HG03460 (cell line): ENCODE measurements around the gene THAP11.
"Not testable (repeated sequence)": the region's sequence is repeated elsewhere in the genome, so short reads cannot be mapped to it uniquely, and the experiment has no call there.

Source experiments
- ATAC-seq: cut with Tn5 transposase; IDR thresholded peaks from one replicate; pipeline ENCODE4 v1.9.1; 2021; ENCODE audit not compliant: unreplicated experiment

THAP11 gene

DNA sequence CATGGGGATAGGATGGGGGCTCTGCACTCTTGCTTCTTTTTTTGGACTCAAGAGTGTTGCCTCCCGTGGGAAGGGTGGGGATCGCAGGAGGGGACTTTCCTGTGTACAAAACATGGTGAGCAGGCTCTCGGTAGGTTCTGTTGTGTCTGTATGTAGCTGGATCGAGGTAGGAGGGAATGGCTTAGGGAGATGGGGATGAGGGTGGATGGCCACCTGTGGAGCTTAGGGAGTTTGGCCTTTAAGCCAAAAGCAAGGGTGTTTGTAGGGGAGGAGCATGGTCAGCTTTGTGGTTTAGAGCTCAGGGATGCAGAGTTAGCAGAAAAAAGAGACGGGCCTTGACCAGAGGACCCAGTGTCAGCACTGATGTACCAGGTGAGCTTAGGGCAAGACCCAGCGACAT lies 19.8 kb downstream of the THAP11 start:
- ATAC-seq, result no peak

DNA sequence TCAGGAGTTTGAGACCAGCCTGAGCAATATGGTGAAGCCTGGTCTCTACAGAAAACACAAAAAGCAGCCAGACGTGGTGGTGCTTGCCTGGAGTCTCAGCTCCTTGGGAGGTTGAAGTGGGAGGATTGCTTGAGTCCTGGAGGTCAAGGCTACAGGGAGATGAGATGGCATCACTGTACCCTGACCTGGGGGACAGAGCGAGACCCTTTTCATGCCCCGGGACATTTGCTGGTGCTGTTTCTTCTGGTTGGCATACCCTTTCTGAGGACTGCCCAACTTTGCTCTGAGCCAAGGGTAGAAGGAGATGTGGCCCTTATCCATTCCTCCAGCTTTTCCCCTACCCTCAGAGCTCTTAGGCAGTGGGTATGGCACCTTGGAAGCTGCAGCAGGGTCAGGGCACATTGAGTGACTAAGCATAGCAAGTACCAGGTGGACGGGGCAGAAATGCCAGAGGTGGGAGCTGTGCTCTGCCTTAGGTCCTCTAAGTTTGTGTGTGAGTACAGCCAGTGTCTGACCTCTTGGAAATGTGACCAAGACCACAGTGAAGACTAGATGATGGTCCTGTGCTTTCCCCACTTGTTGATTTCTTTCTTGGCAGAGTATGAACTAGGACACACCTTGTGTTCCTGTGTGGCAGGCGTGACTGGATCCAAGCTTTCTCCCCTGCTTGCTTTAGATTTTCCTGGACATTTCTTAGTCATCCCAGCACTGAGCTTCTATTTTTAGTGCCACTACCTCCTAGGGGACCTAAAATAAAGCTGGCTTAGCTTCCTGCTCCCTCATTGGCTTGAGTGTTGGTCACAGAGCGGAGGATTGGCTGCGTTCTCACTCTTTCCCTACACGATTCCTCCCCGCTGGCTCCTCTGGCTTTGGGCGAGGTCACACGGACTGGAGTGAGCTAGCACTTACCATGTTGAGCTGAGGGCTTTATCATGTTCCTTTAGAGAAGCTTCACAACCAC lies 20.8 kb downstream of the THAP11 start:
- ATAC-seq, result no peak

- not testable (repeated sequence) for ATAC-seq
Measured at GRCh38 chr16:67864044-67864443, 21.9 kb downstream of the THAP11 start.

GRCh38 chr16:67864594-67864993 lies 22.5 kb downstream of the THAP11 start:
- no peak for ATAC-seq

DNA sequence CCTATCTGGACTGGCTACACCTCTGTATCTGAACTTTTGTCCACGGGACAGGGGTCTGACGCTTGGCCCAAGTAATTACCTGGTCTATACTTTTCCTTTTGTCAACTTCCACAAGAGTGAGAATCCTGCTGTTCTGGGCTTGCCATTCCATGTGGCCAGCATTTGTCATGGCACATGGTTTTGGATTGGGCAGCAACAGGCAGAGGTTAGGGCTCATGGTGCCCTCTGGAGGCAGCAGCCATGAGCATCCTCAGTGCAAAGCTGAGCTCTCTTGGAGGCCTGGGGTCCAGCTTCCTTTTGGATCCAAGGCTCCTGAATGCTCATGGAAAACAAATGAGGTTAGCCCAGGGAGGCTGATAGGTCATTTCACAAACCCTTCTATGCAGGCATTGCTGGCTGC lies 23.2 kb downstream of the THAP11 start:
- ATAC-seq, result no peak

- ATAC-seq, result no peak
Measured at GRCh38 chr16:67868290-67868689, 26.2 kb downstream of the THAP11 start.

DNA sequence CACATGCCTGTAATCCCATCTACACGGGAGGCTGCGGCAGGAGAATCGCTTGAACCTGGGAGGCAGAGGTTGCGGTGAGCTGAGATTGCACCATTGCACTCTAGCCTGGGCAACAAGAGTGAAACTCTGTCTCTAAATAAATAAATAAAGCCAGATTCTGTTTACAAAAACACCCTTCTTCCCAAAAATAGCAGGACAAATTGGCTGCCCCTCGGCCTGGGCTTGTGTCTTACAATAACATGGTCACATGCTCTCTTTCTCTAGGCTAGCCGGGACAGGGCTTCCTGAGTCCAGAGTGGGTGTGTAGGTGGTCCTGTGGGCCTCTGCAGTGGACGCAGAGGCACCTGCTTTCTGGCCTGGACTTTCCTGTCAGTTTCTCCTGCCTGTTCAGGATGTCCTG lies 27.5 kb downstream of the THAP11 start:
- no peak for ATAC-seq

DNA sequence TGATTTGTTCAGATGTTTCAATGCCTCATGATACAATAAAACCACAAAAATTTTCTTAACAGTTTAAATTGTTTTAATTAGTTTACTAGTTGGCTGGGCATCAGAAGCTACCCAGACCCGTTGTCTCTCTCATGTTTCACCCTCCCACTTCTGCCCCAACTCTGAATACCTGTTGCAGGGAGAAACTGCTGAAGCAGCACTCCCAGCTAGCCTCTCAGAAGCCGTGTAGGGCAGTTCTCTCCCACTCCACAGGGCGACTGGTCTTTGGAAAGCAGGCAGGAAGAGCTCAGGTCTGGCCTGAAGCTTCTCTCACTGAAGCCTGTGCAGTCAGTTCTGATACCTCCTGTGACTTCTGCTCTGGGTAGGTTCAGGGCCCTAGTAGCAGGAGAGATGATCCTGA lies 29.1 kb downstream of the THAP11 start:
- ATAC-seq, result no peak

- ATAC-seq, result no peak
Measured at GRCh38 chr16:67872131-67872630, 30.1 kb downstream of the THAP11 start.

- peak; percentile 75 for ATAC-seq
Measured at GRCh38 chr16:67872631-67873434, 30.7 kb downstream of the THAP11 start, which contains the start of gene EDC4. EDC4 (plus strand) TSS chr16:67873052; CDS start chr16:67873262, 210 bp downstream.

GRCh38 chr16:67873435-67874370 lies 31.6 kb downstream of the THAP11 start:
- ATAC-seq, result no peak

- ATAC-seq, result no peak
Measured at GRCh38 chr16:67874372-67874771, 32.3 kb downstream of the THAP11 start.

GRCh38 chr16:67877064-67877463 lies 34.9 kb downstream of the THAP11 start:
- no peak for ATAC-seq

GRCh38 chr16:67878232-67878631 lies 36.1 kb downstream of the THAP11 start:
- no peak for ATAC-seq

GRCh38 chr16:67878846-67879245 lies 36.7 kb downstream of the THAP11 start:
- no peak for ATAC-seq

GRCh38 chr16:67879462-67879861 lies 37.3 kb downstream of the THAP11 start:
- ATAC-seq, result no peak

DNA sequence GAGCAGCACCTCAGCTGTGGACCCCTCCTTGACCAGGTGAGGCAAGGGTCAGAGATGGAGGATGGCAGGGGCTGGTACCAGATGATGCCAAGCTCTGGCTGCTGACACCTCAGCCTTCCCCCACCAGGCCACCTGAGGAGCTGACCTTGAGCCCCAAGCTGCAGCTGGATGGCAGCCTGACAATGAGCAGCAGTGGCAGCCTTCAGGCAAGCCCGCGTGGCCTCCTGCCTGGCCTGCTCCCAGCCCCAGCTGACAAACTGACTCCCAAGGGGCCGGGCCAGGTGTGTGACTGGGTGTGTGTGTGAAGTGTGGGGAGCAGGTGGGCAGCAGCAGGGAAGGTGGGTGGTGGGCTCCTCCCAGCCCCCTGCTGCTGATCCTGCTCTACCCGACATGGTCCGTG lies 37.8 kb downstream of the THAP11 start:
- no peak for ATAC-seq

GRCh38 chr16:67880584-67880983 lies 38.5 kb downstream of the THAP11 start:
- no peak for ATAC-seq

DNA sequence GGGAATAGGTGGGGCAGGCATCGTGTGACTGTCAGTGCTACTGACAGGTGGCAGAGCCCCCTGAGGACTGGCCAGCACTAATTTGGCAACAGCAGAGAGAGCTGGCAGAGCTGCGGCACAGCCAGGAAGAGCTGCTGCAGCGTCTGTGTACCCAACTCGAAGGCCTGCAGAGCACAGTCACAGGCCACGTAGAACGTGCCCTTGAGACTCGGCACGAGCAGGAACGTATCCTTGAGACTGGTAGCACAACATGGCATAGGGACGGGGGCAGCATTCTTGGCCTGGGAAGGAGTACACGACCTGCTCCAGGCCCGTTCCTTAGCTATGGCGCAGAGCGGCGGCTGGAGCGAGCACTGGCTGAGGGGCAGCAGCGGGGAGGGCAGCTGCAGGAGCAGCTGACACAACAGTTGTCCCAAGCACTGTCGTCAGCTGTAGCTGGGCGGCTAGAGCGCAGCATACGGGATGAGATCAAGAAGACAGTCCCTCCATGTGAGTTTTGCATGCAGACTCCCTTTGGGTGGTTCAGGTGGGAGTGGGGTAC lies 39.6 kb downstream of the THAP11 start:
- ATAC-seq, result no peak
